HS-5 (cell line): ENCODE results near the gene TMEM41A.

Source experiments
- DNase-seq: peaks from one replicate; pipeline ENCODE4 v3.0.0-alpha.2; 2012; ENCODE audit warnings: low read depth

The TMEM41A gene

DNA sequence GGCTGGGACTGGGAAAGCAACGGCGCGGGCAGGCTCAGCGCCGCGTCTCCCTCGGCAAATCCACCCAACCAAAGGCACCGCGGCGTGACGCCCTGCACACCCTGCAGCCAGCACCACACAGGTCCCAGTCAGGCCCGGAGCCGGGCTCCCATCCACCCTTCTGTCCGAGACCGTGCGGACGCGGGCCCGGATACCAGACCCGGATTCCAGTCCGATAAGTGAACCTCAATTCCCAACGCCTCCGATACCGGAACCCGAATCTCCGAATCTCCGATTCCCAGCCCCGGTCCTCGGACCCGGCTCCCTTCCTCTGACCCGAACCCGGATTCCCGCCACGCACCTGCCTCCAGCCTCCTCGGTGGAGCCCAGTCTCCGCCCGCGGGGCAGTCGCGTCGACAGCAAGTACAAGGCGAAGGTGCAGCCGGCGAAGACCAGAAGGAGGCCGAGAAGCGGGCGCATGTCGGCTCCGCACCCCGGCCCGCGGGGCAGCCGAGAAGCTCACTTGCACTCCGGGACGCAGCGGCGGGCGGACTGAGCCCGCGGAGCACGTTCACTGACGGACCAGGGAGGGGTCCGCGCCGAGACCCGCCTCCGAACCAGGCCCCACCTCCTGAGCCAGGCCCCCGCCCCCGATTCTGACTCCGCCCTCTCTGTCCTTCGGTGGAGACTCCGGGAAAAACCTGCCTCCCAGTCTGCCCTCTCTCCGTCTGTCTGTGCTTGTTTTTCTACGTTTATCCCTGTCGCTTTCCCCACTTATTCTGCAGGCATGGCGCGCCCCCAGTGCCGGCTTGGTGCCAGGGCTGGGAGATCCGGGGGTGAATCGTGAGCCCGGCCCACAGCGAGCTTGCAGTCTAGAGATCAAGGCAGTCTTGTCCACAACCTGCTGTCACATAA lies at the start of gene TMEM41A:
Gene TMEM41A, minus strand, starts transcription at position 533 of the 894 bp plus-strand sequence. Its CDS starts 74 bp downstream, at position 459.
- DNase-seq, result peak; percentile 49

DNA sequence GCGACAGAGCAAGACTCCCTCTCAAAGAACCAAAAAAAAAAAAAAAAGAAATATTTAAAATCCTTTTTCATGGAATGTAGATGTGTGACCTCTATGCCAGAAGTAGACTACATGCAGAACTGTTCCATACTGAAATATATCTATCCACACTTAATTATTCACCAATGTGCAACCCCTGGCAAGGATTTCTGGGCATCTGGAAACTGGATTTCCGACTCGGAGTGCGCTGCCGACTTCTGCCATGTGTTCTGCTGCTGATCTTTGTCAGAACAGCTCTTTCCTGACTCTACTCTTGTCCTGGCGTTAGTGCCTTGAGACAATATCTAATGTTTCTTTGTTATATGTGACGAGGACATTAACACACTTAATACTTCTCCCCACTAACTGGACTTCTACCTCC lies 41.9 kb upstream of the TMEM41A start:
- no peak for DNase-seq

DNA sequence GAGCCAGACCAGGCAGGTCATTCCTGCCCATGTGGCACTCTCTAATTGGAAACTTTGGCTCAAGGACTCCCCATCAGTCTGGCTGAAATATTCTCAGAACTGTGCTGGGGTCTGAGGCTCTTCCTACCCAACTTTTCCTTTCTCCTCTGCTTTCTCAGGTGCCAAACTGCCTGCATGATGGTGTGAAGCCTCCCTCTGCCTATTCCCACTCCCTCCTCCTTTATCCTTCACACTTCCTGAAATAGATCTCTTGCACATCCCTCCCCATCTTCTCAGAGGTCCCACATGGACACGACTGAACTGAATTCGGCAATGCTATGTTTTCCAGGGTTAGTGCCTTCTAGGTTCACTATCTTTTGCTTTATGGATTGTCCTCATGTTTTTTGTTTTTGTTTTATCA lies 41.1 kb upstream of the TMEM41A start:
- no peak for DNase-seq

DNA sequence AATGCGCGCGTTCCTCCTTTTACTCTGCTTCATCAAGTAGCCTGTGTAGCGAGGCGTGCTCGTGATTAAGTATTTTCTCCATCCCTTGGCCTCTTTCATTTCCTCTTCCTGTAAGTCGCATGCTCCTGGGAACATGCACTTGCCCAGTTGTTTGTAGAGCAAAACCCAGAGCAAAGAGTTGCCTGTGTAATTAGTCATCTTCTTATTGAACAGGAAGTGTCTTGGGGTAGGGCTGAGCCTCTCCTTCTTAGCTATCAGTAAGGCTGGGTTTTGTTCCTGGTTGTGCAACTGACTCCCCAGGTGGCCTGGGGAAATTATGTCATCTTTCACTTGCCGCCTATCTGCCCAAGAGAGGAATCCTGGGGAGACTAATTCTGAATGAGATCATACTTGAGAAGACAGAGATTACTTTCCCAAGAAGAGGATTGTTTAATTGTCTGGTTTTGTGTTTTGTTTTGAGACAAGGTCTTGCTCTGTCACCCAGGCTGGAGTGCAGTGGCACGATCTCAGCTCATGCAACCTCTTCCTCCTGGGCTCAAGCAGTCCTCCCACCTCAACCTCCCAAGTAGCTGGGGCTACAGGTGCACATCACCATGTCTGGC lies 38.6 kb upstream of the TMEM41A start:
- peak; percentile 89 for DNase-seq

DNA sequence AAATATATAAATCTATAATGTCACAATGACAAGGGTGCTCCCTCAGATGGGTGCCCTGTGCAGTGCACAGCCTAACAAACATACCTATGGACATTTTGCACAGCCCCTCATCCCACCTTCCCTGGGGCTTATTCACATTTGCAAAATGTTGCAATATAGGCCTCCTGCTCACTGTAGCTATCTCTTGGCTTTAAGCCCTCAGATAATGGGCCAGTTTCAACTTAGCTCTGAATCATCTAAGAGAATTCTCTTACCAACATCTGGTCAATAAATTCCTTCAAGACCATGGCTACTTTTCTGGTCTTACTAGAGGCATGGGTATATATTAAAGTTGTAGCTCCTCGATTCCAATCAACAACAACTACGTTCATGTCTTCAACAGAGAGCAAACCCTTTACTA lies 35.7 kb upstream of the TMEM41A start:
- DNase-seq, result no peak

DNA sequence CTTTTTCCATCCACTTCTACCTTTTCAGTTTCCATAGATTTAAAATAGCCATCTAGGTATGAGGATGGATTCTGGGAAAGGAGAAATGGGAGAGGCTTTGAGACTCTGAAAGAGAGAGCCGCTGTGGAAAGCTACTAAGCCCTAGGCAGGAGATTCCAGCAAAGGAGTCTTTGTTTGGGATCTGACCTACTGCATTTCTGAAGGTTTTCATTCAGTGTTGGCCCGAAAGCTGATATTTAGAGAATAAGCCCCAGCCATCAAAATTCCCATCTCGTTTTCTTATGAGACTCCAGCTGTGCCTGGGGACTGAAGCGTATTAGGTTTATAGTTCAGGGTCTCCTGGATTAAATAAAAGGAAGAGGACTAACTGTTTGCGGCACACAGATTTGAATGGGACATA lies 34.1 kb upstream of the TMEM41A start:
- no peak for DNase-seq

DNA sequence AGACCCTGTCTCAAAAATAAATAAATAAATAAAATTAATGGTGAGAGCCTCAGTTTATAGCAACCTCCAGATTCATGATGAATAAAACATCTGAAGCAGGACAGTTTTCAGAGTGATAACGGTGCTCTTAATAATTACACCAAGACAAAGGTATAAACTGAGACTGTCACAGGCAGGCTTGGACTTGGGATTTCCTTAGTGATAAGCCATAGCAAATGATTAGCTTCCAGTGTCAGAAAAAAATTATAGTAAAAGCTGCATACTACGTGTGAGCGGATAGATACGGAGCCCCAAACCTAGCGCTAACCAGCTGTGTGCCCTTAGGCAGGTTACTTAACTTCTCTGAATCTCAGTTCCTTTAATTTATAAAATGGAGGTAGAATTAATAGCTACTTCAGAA lies 32.0 kb upstream of the TMEM41A start:
- no peak for DNase-seq

DNA sequence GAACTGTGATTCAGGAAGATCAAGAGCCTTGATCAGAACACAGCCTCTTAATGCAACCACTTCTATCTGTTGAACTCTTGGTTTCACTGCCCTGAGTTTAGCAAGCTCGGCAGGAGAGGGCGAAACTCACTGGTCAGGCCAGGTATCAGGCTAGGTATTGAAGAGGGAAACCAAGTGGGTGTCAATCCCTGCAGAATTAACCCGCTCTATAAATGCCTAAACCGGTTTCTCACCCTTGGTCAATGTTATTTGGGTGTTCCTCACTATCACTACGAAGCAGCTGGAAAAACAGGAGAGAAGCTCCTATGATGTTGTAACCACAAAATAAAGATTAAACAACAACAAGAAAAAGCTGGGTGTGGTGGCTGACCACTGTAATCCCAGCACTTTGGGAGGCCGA lies 29.7 kb upstream of the TMEM41A start:
- DNase-seq, result no peak

DNA sequence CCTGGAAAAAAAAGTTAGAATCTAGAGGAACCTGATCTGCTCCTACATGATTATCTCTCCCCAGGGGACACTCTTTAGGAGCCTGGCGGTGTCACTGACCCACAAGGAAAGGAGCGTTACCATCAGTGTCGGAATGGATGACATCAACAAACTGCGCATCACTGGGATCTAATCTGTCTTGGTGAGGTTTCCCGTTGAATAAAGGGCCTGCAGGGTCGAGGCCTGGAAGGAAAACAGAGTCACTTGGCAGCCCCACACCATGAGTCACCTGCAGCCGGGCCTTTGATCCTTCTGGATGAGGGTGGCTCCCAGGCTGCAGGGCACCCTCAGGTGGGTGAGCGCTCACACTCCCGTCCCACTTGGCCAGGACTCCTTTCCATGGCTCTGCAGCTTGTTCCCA lies 28.5 kb upstream of the TMEM41A start:
- DNase-seq, result no peak

DNA sequence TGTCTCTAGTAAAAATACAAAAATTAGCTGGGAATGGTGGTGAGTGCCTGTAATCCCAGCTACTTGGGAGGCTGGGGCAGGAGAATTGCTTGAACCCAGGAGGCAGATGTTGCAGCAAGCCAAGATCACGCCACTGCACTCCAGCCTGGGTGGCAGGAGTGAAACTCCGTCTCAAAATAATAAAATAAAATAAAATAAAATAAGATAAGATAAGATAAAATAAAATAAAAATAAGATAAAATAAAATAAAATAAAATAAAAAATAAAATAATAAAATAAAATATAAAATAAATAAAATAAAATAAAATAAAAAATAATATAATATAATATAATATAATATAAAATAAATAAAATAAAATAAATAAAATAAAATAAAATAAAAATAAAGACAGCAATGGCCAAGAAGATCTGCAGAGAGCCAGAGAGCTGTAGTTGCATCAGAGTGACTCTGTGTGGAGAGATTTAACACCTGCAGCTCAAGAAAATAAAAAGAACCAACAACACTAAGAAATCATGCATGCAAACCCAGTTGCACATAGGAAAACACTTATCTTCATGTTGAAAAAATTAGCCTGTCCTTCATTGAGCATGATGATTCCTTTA lies 27.6 kb upstream of the TMEM41A start:
- DNase-seq, result no peak

DNA sequence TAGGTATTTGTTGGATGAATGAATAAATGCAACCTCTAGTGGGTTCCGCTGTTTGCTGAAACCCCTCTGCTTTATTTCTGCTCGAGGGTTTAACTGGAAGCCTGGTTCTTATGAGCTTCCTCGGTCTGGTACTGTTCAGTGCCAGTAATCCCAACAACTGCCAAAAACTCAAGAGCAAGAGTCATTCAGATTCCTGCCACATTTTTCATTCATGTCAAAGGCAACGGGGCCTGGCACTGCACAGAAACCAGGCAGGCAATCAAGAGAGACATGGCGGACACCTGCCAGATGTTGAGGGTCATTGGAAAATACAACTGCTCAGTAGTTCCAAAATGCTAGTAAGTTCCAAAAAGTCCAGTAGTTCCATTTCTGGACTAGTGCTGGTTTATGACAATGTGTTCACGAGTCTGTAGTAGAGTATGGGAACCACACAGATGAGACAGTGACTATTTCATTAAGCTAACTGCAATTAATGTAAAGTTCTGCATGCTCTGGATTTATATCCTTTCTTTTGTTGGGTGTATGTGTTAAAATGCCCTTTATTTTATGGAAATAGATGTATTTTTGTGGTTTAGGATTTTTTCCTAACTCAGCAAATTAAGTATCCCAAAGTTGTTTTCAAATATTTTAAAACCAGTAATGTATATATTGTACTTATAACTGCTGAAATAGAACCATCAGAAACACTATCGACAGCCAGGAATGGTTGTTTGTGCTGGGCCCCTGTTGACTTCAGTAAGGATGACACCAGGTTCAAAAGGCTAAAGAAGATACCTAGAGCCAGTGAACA lies 22.7 kb upstream of the TMEM41A start:
- DNase-seq, result no peak

DNA sequence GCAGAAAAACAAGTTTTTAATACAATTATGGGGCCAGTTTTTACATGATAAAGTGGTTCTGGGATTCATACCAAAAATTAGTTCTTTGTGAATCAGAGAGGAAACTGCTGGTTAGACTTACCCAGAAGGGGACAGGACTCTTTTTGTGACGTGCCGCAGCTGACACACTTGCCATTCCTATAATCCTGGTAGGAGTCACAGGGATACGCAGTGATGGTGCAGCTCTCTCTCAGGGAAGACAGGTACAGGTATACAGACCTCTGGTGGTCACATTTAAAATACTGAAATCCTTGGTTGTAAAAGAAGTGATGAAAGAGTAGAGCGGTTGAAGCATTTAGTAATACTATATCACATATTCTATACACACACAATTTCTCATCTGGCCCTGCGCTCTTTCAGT lies 20.2 kb upstream of the TMEM41A start:
- no peak for DNase-seq

DNA sequence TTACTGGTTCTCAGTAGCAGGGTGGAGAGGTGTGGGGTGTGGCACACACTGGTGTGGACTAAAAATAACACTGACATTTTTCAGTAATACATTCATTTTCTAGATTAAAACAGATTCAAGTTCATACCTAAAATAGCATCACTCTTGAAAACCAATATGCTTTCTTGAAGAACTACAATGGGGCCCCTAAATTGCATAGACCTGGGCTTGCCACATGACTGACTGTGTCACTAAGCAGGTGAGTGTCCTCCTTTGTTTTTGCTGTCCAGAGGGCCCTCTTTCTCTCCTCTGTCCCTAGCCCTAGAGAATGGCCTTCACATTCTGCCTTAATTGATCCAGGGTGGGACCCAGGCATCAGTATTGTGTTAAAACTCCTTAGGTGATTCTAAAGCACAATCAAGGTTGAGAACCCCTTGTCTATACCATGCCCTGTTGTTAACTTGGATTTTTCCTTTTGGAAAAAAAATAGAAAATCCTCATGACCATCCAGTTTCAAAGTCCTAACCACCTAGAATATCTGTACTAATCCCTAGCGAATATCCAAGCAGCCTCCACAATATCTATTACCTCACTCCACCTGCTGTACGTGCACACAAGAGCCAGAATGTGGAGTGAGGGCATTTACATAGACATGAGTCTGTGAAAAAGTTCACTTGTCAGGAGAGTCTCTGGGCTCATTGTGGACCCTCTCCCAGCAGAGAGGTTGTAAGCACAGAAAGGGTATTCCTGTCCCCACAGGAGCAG lies 18.7 kb upstream of the TMEM41A start:
- DNase-seq, result no peak

DNA sequence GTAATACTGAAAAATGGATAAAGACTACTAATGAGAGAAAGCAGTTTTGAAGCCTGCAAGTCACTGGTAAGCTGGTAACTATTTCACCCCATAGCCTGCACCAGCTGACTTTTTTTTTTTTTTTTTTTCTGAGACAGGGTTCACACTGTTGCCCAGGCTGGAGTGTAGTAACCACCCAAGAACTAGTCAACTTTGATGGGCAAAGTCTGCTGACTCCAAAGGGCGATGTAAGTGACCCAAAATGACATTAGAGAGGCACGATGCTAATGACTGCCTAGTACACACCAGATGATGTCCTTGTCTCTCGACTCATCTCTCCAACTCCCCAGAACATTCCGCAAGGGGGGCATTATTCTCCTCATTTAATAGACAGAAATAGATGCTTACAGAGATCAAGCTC lies 12.9 kb upstream of the TMEM41A start:
- DNase-seq, result no peak

DNA sequence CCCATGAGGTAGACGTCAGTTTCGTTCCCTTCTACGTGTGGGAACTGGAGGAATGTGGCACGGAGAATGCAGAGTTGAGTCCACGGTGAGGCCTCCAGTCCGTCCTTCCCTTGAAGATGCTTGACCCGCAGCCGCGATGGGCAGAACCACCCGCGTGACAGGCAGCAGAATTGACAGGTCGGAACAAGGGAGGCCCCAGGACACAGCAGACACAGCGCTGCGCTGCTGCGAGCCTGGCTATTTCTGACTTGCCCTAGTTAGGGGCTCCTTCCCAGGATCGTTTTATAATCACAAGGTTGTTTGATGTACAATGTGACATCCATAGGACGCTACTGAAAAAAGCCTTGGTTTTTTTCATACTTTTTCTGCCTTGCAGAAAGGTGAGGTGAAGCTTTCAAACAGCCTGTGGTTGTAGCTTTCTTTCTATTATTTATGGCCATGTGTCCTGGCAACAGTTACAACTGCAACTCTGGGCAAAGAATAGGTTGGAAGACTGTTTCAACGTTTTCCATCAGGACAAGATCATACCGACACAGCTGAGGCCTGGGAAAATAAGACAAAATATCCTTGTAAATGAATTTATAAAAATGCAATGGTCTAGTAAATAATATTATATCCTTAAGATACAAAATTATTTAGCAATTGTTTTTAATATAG lies 9.6 kb upstream of the TMEM41A start:
- no peak for DNase-seq

DNA sequence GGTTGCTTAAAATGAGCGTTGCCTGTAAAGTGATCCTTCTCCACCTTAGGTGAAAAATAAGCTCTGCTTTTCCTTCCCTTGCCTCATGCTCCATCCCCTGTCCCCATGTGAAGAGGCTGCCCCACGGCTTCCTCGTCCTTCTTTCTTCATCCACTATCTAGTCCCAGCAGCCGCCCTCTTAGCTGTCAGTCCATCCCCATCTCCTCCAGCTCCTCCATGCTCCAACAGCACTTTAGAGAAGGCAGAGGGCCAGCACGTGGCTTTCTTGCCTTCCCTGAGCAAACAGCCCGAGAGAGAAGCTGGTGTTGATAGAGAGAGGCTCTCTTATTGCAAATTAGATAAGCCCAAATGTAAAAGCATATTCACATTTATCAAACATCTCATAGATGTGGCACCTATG lies 9.0 kb upstream of the TMEM41A start:
- DNase-seq, result no peak

DNA sequence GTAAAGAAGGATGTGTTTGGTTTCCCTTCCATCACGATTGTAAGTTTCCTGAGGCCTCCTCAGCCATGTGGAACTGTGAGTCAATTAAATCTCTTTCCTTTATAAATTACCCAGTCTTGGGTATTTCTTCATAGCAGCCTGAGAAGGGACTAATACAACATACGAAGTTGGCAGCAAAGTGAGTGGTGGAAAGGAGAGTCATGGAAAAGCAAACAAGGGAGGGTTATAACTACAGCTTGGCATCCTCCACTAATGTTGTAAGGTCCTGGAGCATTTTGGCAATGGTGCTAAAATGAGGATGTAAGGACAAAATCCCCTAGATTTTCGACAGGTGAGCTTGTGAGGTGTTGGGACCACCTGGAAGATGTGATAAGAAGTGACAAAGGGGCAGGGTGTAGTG lies 5.8 kb upstream of the TMEM41A start:
- no peak for DNase-seq

DNA sequence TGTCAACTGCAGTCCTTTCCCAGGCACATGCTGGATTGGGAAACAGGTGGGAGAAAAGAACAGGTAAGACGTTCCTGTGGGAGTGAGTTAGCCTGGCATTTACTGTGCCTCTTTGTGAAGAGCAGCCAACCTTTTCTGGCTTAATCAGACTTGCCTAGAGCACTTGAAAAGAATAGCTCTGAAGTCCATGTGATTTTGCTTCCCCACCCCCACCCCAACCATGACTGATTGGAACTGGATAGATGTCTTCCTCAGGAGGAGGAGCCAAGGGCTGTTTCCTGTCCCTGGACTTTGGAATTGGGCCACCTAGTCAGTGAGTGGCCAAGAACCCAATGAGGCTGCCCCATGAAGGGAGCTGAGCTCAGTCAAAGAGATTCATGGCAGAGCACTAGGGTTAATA lies 4.7 kb upstream of the TMEM41A start:
- no peak for DNase-seq

DNA sequence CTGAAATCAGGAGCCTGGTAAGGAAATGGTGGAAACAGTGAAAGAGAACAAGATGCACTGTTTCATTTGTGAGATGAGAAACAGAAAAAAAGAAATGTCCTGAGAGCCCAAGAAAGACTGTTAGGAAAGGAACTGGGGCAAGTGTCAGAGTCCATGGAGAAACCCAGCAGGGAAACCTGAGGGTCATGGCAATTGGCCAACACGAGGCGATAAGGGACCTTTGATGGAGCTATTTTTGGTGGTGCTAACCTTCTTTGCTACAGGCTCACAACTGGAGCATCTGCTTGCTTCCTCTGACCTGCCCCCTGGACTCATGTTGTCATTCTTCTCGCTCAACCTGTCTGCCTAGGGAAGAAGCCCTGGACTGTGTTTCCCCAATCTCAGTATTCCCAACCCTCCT lies 4.2 kb upstream of the TMEM41A start:
- DNase-seq, result no peak

DNA sequence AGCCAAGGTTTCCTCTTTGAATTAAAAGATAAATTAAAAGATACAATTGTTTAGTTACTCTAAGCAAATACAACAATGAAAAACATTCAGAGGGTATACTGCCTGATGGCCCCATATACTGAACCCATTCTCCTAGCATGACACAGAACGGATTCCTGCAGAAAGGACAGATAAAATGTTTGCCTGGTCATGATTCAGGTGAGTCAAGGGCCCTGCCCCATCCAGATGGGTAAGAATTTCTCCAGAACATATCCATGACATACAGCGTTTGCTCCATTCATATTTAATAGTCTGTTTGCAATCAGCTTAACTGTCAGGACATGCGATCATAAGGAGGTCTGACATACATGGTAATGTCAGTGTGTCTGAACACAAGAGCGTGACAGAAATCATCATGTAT lies 8.6 kb downstream of the TMEM41A start:
- DNase-seq, result no peak

DNA sequence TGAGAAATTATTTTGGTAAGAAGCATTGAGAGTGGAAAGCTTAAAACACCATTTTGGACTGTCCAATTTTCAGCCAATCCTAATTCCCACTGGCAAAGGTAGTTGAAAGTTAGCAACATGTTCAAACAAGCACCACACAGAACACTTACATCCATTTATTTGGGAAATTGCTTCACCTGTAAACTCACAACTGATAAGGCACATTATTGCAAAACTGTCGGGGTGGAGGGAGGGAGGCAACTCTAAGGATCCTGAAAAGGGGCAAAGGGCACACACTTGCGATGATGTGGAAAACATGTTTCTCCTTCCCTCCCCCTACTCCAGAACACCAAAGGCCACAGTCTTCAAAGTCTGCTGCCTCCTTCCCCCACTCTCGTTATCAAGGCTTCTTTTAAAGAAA lies 9.4 kb downstream of the TMEM41A start:
- DNase-seq, result no peak
